HepG2 (cell line): ENCODE data around the gene NARF. TPM values are rescaled to one million over a fixed set of nuclear protein-coding genes. Genes with fewer than 3 reads are reported as not detected.
A peak's percentile ranks its signal among the peaks of the same experiment; 100 is the strongest.

ENCODE experiments used
- AFF4 ChIP-seq: sonication (generic); formaldehyde crosslinking; IDR thresholded peaks from 2 replicates; pipeline ENCODE4 v1.4.0; 2020; ENCODE audit warnings: missing genetic modification reagents
- AKAP8 ChIP-seq: sonication (generic); formaldehyde crosslinking; IDR thresholded peaks from 2 replicates; pipeline ENCODE4 v1.5.1; 2020; ENCODE audit warnings: mild to moderate bottlenecking, missing genetic modification reagents
- CEBPG ChIP-seq: IDR thresholded peaks from 2 replicates; pipeline ENCODE4 v1.6.1; 2016
- ESRRA ChIP-seq: sonication (generic); formaldehyde crosslinking; IDR thresholded peaks from 2 replicates; pipeline ENCODE4 v1.5.1; 2020; ENCODE audit warnings: mild to moderate bottlenecking, low read depth, missing genetic modification reagents
- HDAC6 ChIP-seq: fragments of 200-600 bp; sonication (generic); IDR thresholded peaks from 2 replicates; pipeline ENCODE4 v1.7.0; 2017; ENCODE audit warnings: mild to moderate bottlenecking, antibody characterized with exemption, low read length, low read depth
- HNRNPUL1 ChIP-seq: fragments of 200-400 bp; formaldehyde crosslinking; IDR thresholded peaks from 2 replicates; pipeline ENCODE4 v1.6.1; 2017; ENCODE audit warnings: low read depth, mild to moderate bottlenecking, low read length, moderate library complexity
- KDM1A ChIP-seq: IDR thresholded peaks from 2 replicates; pipeline ENCODE4 v1.6.1; 2016; ENCODE audit warnings: missing compliant biosample characterization
- KLF15 ChIP-seq: sonication (generic); formaldehyde crosslinking; IDR thresholded peaks from 2 replicates; pipeline ENCODE4 v1.8.1; 2023; ENCODE audit warnings: borderline replicate concordance, mild to moderate bottlenecking, inconsistent platforms, missing genetic modification reagents, mixed read lengths
- MAFG ChIP-seq: sonication (generic); formaldehyde crosslinking; IDR thresholded peaks from 2 replicates; pipeline ENCODE4 v1.5.1; 2020; ENCODE audit warnings: mild to moderate bottlenecking, missing genetic modification reagents
- MED13 ChIP-seq: sonication (generic); formaldehyde crosslinking; IDR thresholded peaks from 2 replicates; pipeline ENCODE4 v1.5.0; 2020; ENCODE audit warnings: missing genetic modification reagents
- MTF1 ChIP-seq: sonication (generic); formaldehyde crosslinking; IDR thresholded peaks from 2 replicates; pipeline ENCODE4 v1.5.0; 2020; ENCODE audit warnings: missing genetic modification reagents
- MXD4 ChIP-seq: IDR thresholded peaks from 2 replicates; pipeline ENCODE4 v1.6.1; 2016; ENCODE audit warnings: mild to moderate bottlenecking, missing biosample characterization, missing genetic modification reagents
- NAIF1 ChIP-seq: sonication (generic); formaldehyde crosslinking; IDR thresholded peaks from 2 replicates; pipeline ENCODE4 v1.5.0; 2020; ENCODE audit warnings: mild to moderate bottlenecking, missing genetic modification reagents, borderline replicate concordance
- NCOR1 ChIP-seq: fragments of 200-600 bp; sonication (generic); IDR thresholded peaks from 2 replicates; pipeline ENCODE4 v1.7.0; 2017; ENCODE audit warnings: antibody characterized with exemption, low read length, borderline replicate concordance
- NKX3-1 ChIP-seq: sonication (generic); formaldehyde crosslinking; IDR thresholded peaks from 2 replicates; pipeline ENCODE4 v1.5.0; 2020; ENCODE audit warnings: missing genetic modification reagents
- NR1H2 ChIP-seq: sonication (generic); formaldehyde crosslinking; IDR thresholded peaks from 2 replicates; pipeline ENCODE4 v1.8.1; 2022; ENCODE audit warnings: low read depth, missing genetic modification reagents, borderline replicate concordance
- PTBP1 ChIP-seq: fragments of 200-400 bp; formaldehyde crosslinking; IDR thresholded peaks from 2 replicates; pipeline ENCODE4 v1.6.1; 2018; ENCODE audit warnings: low read length, low read depth; ENCODE audit not compliant: poor library complexity, severe bottlenecking
- SP2 ChIP-seq: sonication (generic); formaldehyde crosslinking; IDR thresholded peaks from 2 replicates; pipeline ENCODE4 v1.5.1; 2020; ENCODE audit warnings: mild to moderate bottlenecking, missing genetic modification reagents
- SP5 ChIP-seq: IDR thresholded peaks from 2 replicates; pipeline ENCODE4 v1.6.1; 2016; ENCODE audit warnings: low read depth, borderline replicate concordance
- STAG1 ChIP-seq: sonication (generic); formaldehyde crosslinking; IDR thresholded peaks from 2 replicates; pipeline ENCODE4 v1.4.0; 2020; ENCODE audit warnings: missing genetic modification reagents
- TBX2 ChIP-seq: sonication (generic); formaldehyde crosslinking; IDR thresholded peaks from 2 replicates; pipeline ENCODE4 v1.5.0; 2020; ENCODE audit warnings: missing genetic modification reagents, mild to moderate bottlenecking, borderline replicate concordance
- ZFP36 ChIP-seq: fragments of 150-350 bp; IDR thresholded peaks from 2 replicates; pipeline ENCODE4 v1.6.1; 2018; ENCODE audit warnings: borderline replicate concordance, low read length, low read depth; ENCODE audit not compliant: partially characterized antibody
- ZFP91 ChIP-seq: sonication (generic); formaldehyde crosslinking; IDR thresholded peaks from 2 replicates; pipeline ENCODE4 v1.9.0; 2022; ENCODE audit warnings: missing genetic modification reagents, mild to moderate bottlenecking, borderline replicate concordance
- ZNF160 ChIP-seq: sonication (generic); formaldehyde crosslinking; IDR thresholded peaks from 2 replicates; pipeline ENCODE4 v1.8.0; 2022; ENCODE audit warnings: mild to moderate bottlenecking, inconsistent platforms, missing genetic modification reagents
- ZNF432 ChIP-seq: sonication (generic); formaldehyde crosslinking; IDR thresholded peaks from 2 replicates; pipeline ENCODE4 v1.5.0; 2020; ENCODE audit warnings: missing genetic modification reagents, mild to moderate bottlenecking, borderline replicate concordance
- ZNF496 ChIP-seq: sonication (generic); formaldehyde crosslinking; IDR thresholded peaks from 2 replicates; pipeline ENCODE4 v1.8.1; 2023; ENCODE audit warnings: mild to moderate bottlenecking, moderate library complexity, missing genetic modification reagents; ENCODE audit not compliant: insufficient replicate concordance
- ZNF543 ChIP-seq: sonication (generic); formaldehyde crosslinking; IDR thresholded peaks from 2 replicates; pipeline ENCODE4 v1.4.0; 2020; ENCODE audit warnings: mild to moderate bottlenecking, missing genetic modification reagents
- ZNF563 ChIP-seq: sonication (generic); formaldehyde crosslinking; IDR thresholded peaks from 2 replicates; pipeline ENCODE4 v1.8.0; 2022; ENCODE audit warnings: mild to moderate bottlenecking, moderate library complexity, missing genetic modification reagents
- ZSCAN22 ChIP-seq: sonication (generic); formaldehyde crosslinking; IDR thresholded peaks from 2 replicates; pipeline ENCODE4 v1.4.0; 2020; ENCODE audit warnings: mild to moderate bottlenecking, missing genetic modification reagents
- polyA plus RNA-seq, 8 experiments: library from polyadenylated mRNA; depleted of rRNA in 3 of 8; stranded (reverse) in 7 of 8; unstranded in 1 of 8; fragments of >200 nt; fragmentation: Illumina TruSeq in 4 of 8; extraction: Trizol in 4 of 8; gene quantifications; 2 replicates each; pipeline versions ENCODE4 v1.2.1 to v1.2.3, GENCODE V29; 2011 to 2016; ENCODE audit warnings: low read depth in 4 of 8, missing spikeins in 1 of 8, mixed read lengths in 1 of 8; ENCODE audit not compliant: insufficient read depth in 1 of 8
- total RNA-seq, 5 experiments: library from RNA; depleted of rRNA; stranded (reverse); fragments of >200 nt; fragmentation: Illumina TruSeq; extraction: Trizol; gene quantifications; 2 replicates each; pipeline ENCODE4 v1.2.3, GENCODE V29; 2016; ENCODE audit warnings: low read depth in 1 of 5

Gene NARF
- total and polyA plus RNA-seq, 2 of the 13 experiments (the other 11 are each of a cell fraction or from before 2014, with no cell fraction given) = 61.1 to 144 TPM

GRCh38 chr17:82458885-82459424, 414 bp downstream of the NARF start (continued):
- TF ChIP-seq TBX2 (no peak), ZFP91 (no peak), NAIF1 (CRISPR knock-in tag) (no peak), ESRRA (no peak), NKX3-1 (no peak), KDM1A (CRISPR knock-in tag) (no peak), HNRNPUL1 (no peak), MTF1 (no peak), ZFP36 (no peak), ZSCAN22 (CRISPR knock-in tag) (no peak), NR1H2 (CRISPR knock-in tag) (no peak), MXD4 (CRISPR knock-in tag) (no peak), ZNF563 (no peak), AFF4 (CRISPR knock-in tag) (no peak), SP5 (no peak), HDAC6 (no peak), MAFG (CRISPR knock-in tag) (0 out of 2 replicates have a peak, but pooled peaks have one; percentile 13), PTBP1 (peak; percentile 87), ZNF496 (CRISPR knock-in tag) (no peak), STAG1 (CRISPR knock-in tag) (no peak), AKAP8 (CRISPR knock-in tag) (no peak), NCOR1 (no peak), MED13 (CRISPR knock-in tag) (no peak), ZNF543 (CRISPR knock-in tag) (no peak), CEBPG (CRISPR knock-in tag) (no peak), SP2 (CRISPR knock-in tag) (no peak), ZNF432 (CRISPR knock-in tag) (0 out of 2 replicates have a peak, but pooled peaks have one; percentile 15), ZNF160 (no peak), KLF15 (no peak)
